CD1c-positive myeloid dendritic cell (primary cell): ENCODE data around the gene PXK.

ENCODE experiments used
- DNase-seq: peaks from one replicate; pipeline ENCODE4 v3.0.0-alpha.2; 2016; ENCODE audit errors: extremely low spot score

The PXK gene

GRCh38 chr3:58347984-58348383 lies 15.3 kb downstream of the PXK start:
- no peak for DNase-seq

GRCh38 chr3:58349792-58350626 lies 17.3 kb downstream of the PXK start:
- no peak for DNase-seq

- peak; percentile 62 for DNase-seq
Measured at GRCh38 chr3:58350627-58351013, 17.9 kb downstream of the PXK start.

- no peak for DNase-seq
Measured at GRCh38 chr3:58351920-58352319, 19.2 kb downstream of the PXK start.

GRCh38 chr3:58352626-58353025 lies 19.9 kb downstream of the PXK start:
- no peak for DNase-seq

- DNase-seq: peak; percentile 68
Measured at GRCh38 chr3:58353722-58354553, 21.2 kb downstream of the PXK start.

- DNase-seq: peak; percentile 91
Measured at GRCh38 chr3:58355179-58355578, 22.5 kb downstream of the PXK start.

- DNase-seq: peak; percentile 88
Measured at GRCh38 chr3:58356054-58356453, 23.4 kb downstream of the PXK start.

- no peak for DNase-seq
Measured at GRCh38 chr3:58357402-58357801, 24.7 kb downstream of the PXK start.

GRCh38 chr3:58358092-58358491 lies 25.4 kb downstream of the PXK start:
- DNase-seq: no peak

GRCh38 chr3:58358808-58359207 lies 26.1 kb downstream of the PXK start:
- DNase-seq: no peak

- DNase-seq: no peak
Measured at GRCh38 chr3:58359621-58360020, 26.9 kb downstream of the PXK start.

GRCh38 chr3:58361866-58362265 lies 29.2 kb downstream of the PXK start:
- DNase-seq: no peak

GRCh38 chr3:58366699-58367098 lies 34.0 kb downstream of the PXK start:
- DNase-seq: no peak

GRCh38 chr3:58369038-58369437 lies 36.3 kb downstream of the PXK start:
- no peak for DNase-seq

GRCh38 chr3:58369876-58370275 lies 37.2 kb downstream of the PXK start:
- DNase-seq: no peak

- no peak for DNase-seq
Measured at GRCh38 chr3:58370407-58370806, 37.7 kb downstream of the PXK start.

- DNase-seq: no peak
Measured at GRCh38 chr3:58371754-58372153, 39.1 kb downstream of the PXK start.

GRCh38 chr3:58375254-58375653 lies 42.6 kb downstream of the PXK start:
- DNase-seq: no peak

- no peak for DNase-seq
Measured at GRCh38 chr3:58377168-58377567, 44.5 kb downstream of the PXK start.

GRCh38 chr3:58377750-58378149 lies 45.1 kb downstream of the PXK start:
- DNase-seq: no peak

- DNase-seq: no peak
Measured at GRCh38 chr3:58379351-58380073, 46.8 kb downstream of the PXK start.
